Effector memory CD8-positive, alpha-beta T cell (primary cell): Measurements from ENCODE around the gene RARS1.

Experiments
- ATAC-seq: fragments of 150-1000 bp; cut with Tn5 transposase; replicated peaks from 2 replicates; pipeline ENCODE4 v1.10.0; 2021; ENCODE audit warnings: mild to moderate bottlenecking, moderate library complexity
- DNase-seq, 3 experiments: peaks; one replicate each; pipeline ENCODE4 v3.0.0; 2021
- H3K27ac Mint-ChIP-seq, 2 donors: one replicate each; pipeline ENCODE4 v1.8.0; 2022; ENCODE audit warnings: mild to moderate bottlenecking in 2 of 2, mixed read lengths in 2 of 2, moderate library complexity in 2 of 2
- H3K27me3 Mint-ChIP-seq, 2 donors: one replicate each; pipeline ENCODE4 v1.8.0; 2022; ENCODE audit warnings: mixed read lengths in 2 of 2
- H3K36me3 Mint-ChIP-seq: one replicate; pipeline ENCODE4 v1.8.0; 2022; ENCODE audit warnings: mild to moderate bottlenecking, moderate library complexity, mixed read lengths; ENCODE audit not compliant: insufficient read depth
- H3K4me1 Mint-ChIP-seq, 2 donors: one replicate each; pipeline ENCODE4 v1.8.0; 2022; ENCODE audit warnings: low read depth in 2 of 2, mixed read lengths in 2 of 2
- H3K4me3 Mint-ChIP-seq, 2 donors: one replicate each; pipeline ENCODE4 v1.8.0; 2022; ENCODE audit warnings: mild to moderate bottlenecking in 2 of 2, mixed read lengths in 2 of 2, moderate library complexity in 2 of 2
- H3K9me3 Mint-ChIP-seq, 2 donors: one replicate each; pipeline ENCODE4 v1.8.0; 2022; ENCODE audit warnings: mixed read lengths in 2 of 2

The RARS1 gene

GRCh38 chr5:168464641-168465040 lies 21.6 kb upstream of the RARS1 start:
- Mint-ChIP-seq H3K4me3 (no peak overlapping the region), H3K36me3 (no peaks in the 10 kb centered on the region), H3K9me3 (no peaks in the 10 kb centered on the region), H3K27ac (no peak overlapping the region), H3K4me1 (peaks cover 3 to 7% of the 10 kb centered on the region in 2 donors), H3K27me3 (peaks cover 10 to 58% of the 10 kb centered on the region in 2 donors)
- DNase-seq: no peak
- no peak for ATAC-seq

- DNase-seq: no peak
- Mint-ChIP-seq H3K4me3 (no peak overlapping the region), H3K4me1 (peaks cover 3 to 9% of the 10 kb centered on the region in 2 donors), H3K27ac (no peak overlapping the region), H3K27me3 (peaks cover 15 to 43% of the 10 kb centered on the region in 2 donors), H3K36me3 (no peaks in the 10 kb centered on the region), H3K9me3 (no peaks in the 10 kb centered on the region)
- ATAC-seq: no peak
These were observed 18.4 kb upstream of the RARS1 start for GRCh38 chr5:168467755-168468330.

- Mint-ChIP-seq H3K27ac (no peak overlapping the region), H3K4me1 (peaks cover 2 to 8% of the 10 kb centered on the region in 2 donors), H3K36me3 (no peaks in the 10 kb centered on the region), H3K9me3 (no peaks in the 10 kb centered on the region), H3K4me3 (no peak overlapping the region), H3K27me3 (peaks cover 12 to 33% of the 10 kb centered on the region in 2 donors)
- DNase-seq (no peak), ATAC-seq (no peak)
These were observed 17.4 kb upstream of the RARS1 start for GRCh38 chr5:168468836-168469235.

GRCh38 chr5:168469816-168470215 lies 16.5 kb upstream of the RARS1 start:
- H3K27me3 Mint-ChIP-seq: peaks cover 8 to 23% of the 10 kb centered on the region in 2 donors
- ATAC-seq (no peak), DNase-seq (no peak)
- H3K36me3 Mint-ChIP-seq: no peaks in the 10 kb centered on the region
- H3K4me1 Mint-ChIP-seq: peaks cover 0 to 2% of the 10 kb centered on the region in 2 donors
- H3K27ac Mint-ChIP-seq: no peak overlapping the region
- no peak overlapping the region for H3K4me3 Mint-ChIP-seq
- no peaks in the 10 kb centered on the region for H3K9me3 Mint-ChIP-seq

- Mint-ChIP-seq H3K27me3 (peaks cover 8 to 21% of the 10 kb centered on the region in 2 donors), H3K9me3 (no peaks in the 10 kb centered on the region), H3K36me3 (no peaks in the 10 kb centered on the region), H3K4me3 (no peak overlapping the region), H3K27ac (no peak overlapping the region), H3K4me1 (peaks cover 0 to 2% of the 10 kb centered on the region in 2 donors)
- DNase-seq: no peak
- ATAC-seq: no peak
These were observed 14.5 kb upstream of the RARS1 start for GRCh38 chr5:168471785-168472184.

- no peak overlapping the region for H3K4me3 Mint-ChIP-seq
- no peak for DNase-seq
- H3K27ac Mint-ChIP-seq: no peak overlapping the region
- H3K27me3 Mint-ChIP-seq: peaks cover 8 to 26% of the 10 kb centered on the region in 2 donors
- H3K4me1 Mint-ChIP-seq: peaks cover 0 to 5% of the 10 kb centered on the region in 2 donors
- H3K36me3 Mint-ChIP-seq: no peaks in the 10 kb centered on the region
- ATAC-seq: no peak
- H3K9me3 Mint-ChIP-seq: no peaks in the 10 kb centered on the region
These were observed 13.9 kb upstream of the RARS1 start for GRCh38 chr5:168472329-168472728.

- Mint-ChIP-seq H3K4me3 (no peak overlapping the region), H3K4me1 (peaks cover 0 to 5% of the 10 kb centered on the region in 2 donors), H3K9me3 (no peaks in the 10 kb centered on the region), H3K36me3 (no peaks in the 10 kb centered on the region), H3K27me3 (peaks cover 8 to 34% of the 10 kb centered on the region in 2 donors), H3K27ac (no peak overlapping the region)
- no peak for ATAC-seq
- no peak for DNase-seq
These were observed 12.0 kb upstream of the RARS1 start for GRCh38 chr5:168474319-168474718.

- H3K36me3 Mint-ChIP-seq: no peaks in the 10 kb centered on the region
- DNase-seq (no peak), ATAC-seq (no peak)
- H3K27ac Mint-ChIP-seq: no peak overlapping the region
- no peak overlapping the region for H3K4me3 Mint-ChIP-seq
- H3K27me3 Mint-ChIP-seq: peaks cover 0 to 16% of the 10 kb centered on the region in 2 donors
- H3K4me1 Mint-ChIP-seq: peaks cover 2 to 6% of the 10 kb centered on the region in 2 donors
- H3K9me3 Mint-ChIP-seq: no peaks in the 10 kb centered on the region
These were observed 9.2 kb upstream of the RARS1 start for GRCh38 chr5:168477060-168477459.

GRCh38 chr5:168479166-168479565 lies 7.1 kb upstream of the RARS1 start:
- no peaks in the 10 kb centered on the region for H3K9me3 Mint-ChIP-seq
- DNase-seq (no peak), ATAC-seq (no peak)
- peaks cover 0 to 24% of the 10 kb centered on the region in 2 donors for H3K27me3 Mint-ChIP-seq
- H3K27ac Mint-ChIP-seq: no peak overlapping the region
- peaks cover 2 to 9% of the 10 kb centered on the region in 2 donors for H3K4me1 Mint-ChIP-seq
- no peaks in the 10 kb centered on the region for H3K36me3 Mint-ChIP-seq
- no peak overlapping the region for H3K4me3 Mint-ChIP-seq

- no peaks in the 10 kb centered on the region for H3K36me3 Mint-ChIP-seq
- DNase-seq: no peak
- H3K4me3 Mint-ChIP-seq: no peak overlapping the region
- peaks cover 8 to 16% of the 10 kb centered on the region in 2 donors for H3K4me1 Mint-ChIP-seq
- no peak for ATAC-seq
- peaks cover 0 to 24% of the 10 kb centered on the region in 2 donors for H3K27me3 Mint-ChIP-seq
- H3K27ac Mint-ChIP-seq: peak overlapping the region in 1 of 2 donors; percentile 72
- no peaks in the 10 kb centered on the region for H3K9me3 Mint-ChIP-seq
These were observed 5.7 kb upstream of the RARS1 start for GRCh38 chr5:168480601-168481000.

- Mint-ChIP-seq H3K4me1 (peaks cover 16 to 23% of the 10 kb centered on the region in 2 donors), H3K4me3 (peak overlapping the region; percentile 50 to 69), H3K27ac (peak overlapping the region in 1 of 2 donors; percentile 72), H3K27me3 (peaks cover 0 to 24% of the 10 kb centered on the region in 2 donors), H3K9me3 (no peaks in the 10 kb centered on the region), H3K36me3 (peaks cover 2% of the 10 kb centered on the region)
- ATAC-seq: peak; percentile 8
- DNase-seq: peak in 1 of 3 experiments; percentile 6
These were observed 4.9 kb upstream of the RARS1 start for GRCh38 chr5:168481330-168481788.

GRCh38 chr5:168482361-168482760 lies 3.9 kb upstream of the RARS1 start:
- H3K9me3 Mint-ChIP-seq: no peaks in the 10 kb centered on the region
- H3K36me3 Mint-ChIP-seq: peaks cover 9% of the 10 kb centered on the region
- no peak for DNase-seq
- peaks cover 0 to 19% of the 10 kb centered on the region in 2 donors for H3K27me3 Mint-ChIP-seq
- H3K27ac Mint-ChIP-seq: peak overlapping the region in 1 of 2 donors; percentile 41
- no peak for ATAC-seq
- peak overlapping the region; percentile 50 to 69 for H3K4me3 Mint-ChIP-seq
- H3K4me1 Mint-ChIP-seq: peaks cover 19 to 31% of the 10 kb centered on the region in 2 donors

- Mint-ChIP-seq H3K27me3 (no peaks in the 10 kb centered on the region), H3K36me3 (peaks cover 70% of the 10 kb centered on the region), H3K27ac (no peak overlapping the region), H3K4me1 (peaks cover 26% of the 10 kb centered on the region in 2 donors), H3K9me3 (no peaks in the 10 kb centered on the region), H3K4me3 (no peak overlapping the region)
- ATAC-seq (no peak), DNase-seq (no peak)
These were observed 2.8 kb downstream of the RARS1 start for GRCh38 chr5:168489059-168489458.

GRCh38 chr5:168494057-168494555 lies 7.8 kb downstream of the RARS1 start:
- DNase-seq (no peak), ATAC-seq (no peak)
- no peaks in the 10 kb centered on the region for H3K27me3 Mint-ChIP-seq
- H3K4me3 Mint-ChIP-seq: no peak overlapping the region
- peak overlapping the region in 1 of 2 donors; percentile 28 for H3K27ac Mint-ChIP-seq
- peaks cover 97% of the 10 kb centered on the region for H3K36me3 Mint-ChIP-seq
- H3K4me1 Mint-ChIP-seq: peaks cover 0 to 3% of the 10 kb centered on the region in 2 donors
- no peaks in the 10 kb centered on the region for H3K9me3 Mint-ChIP-seq
